GM23338 (cell line): ENCODE results near the gene KLF7. TPM values are rescaled to one million over a fixed set of nuclear protein-coding genes. Genes with fewer than 3 reads are reported as not detected.

ENCODE experiments used
- ATAC-seq: fragments of 200-7000 bp; cut with Tn5 transposase; 3 replicates; pipeline ENCODE4 v1.9.1; 2020
- DNase-seq: peaks from one replicate; pipeline ENCODE4 v3.0.0-alpha.2; 2015; ENCODE audit warnings: low spot score
- H2AFZ ChIP-seq: fragments of 200-600 bp; sonication (generic); 2 replicates; pipeline ENCODE4 v1.8.0; 2016; ENCODE audit warnings: antibody characterized with exemption, mild to moderate bottlenecking, moderate library complexity
- H3F3A ChIP-seq: fragments of 200-600 bp; sonication (generic); replicated peaks from 2 replicates; pipeline ENCODE4 v1.8.0; 2017; ENCODE audit warnings: antibody characterized with exemption, mixed run types, low read depth
- H3K27ac ChIP-seq: fragments of 200-600 bp; sonication (generic); 2 replicates; pipeline ENCODE4 v1.6.1; 2016; ENCODE audit warnings: low read depth
- H3K27me3 ChIP-seq: fragments of 200-600 bp; sonication (generic); 2 replicates; pipeline ENCODE4 v1.8.0; 2016; ENCODE audit warnings: mild to moderate bottlenecking, mixed run types, moderate library complexity; ENCODE audit not compliant: insufficient read depth
- H3K36me3 ChIP-seq: fragments of 200-600 bp; sonication (generic); 2 replicates; pipeline ENCODE4 v1.8.0; 2016; ENCODE audit warnings: mild to moderate bottlenecking; ENCODE audit not compliant: insufficient read depth
- H3K4me1 ChIP-seq: fragments of 200-600 bp; sonication (generic); 2 replicates; pipeline ENCODE4 v1.8.0; 2016; ENCODE audit warnings: mild to moderate bottlenecking, moderate library complexity; ENCODE audit not compliant: insufficient read depth
- H3K4me2 ChIP-seq: fragments of 200-600 bp; sonication (generic); 2 replicates; pipeline ENCODE4 v1.7.1; 2017; ENCODE audit warnings: mixed run types
- H3K4me3 ChIP-seq: fragments of 200-600 bp; sonication (generic); 2 replicates; pipeline ENCODE4 v1.6.1; 2016; ENCODE audit warnings: mixed run types
- H3K79me2 ChIP-seq: fragments of 200-600 bp; sonication (generic); replicated peaks from 2 replicates; pipeline ENCODE4 v1.8.0; 2017; ENCODE audit warnings: mild to moderate bottlenecking; ENCODE audit not compliant: insufficient read depth
- H3K9me2 ChIP-seq: fragments of 200-600 bp; sonication (generic); 2 replicates; pipeline ENCODE4 v1.8.0; 2017; ENCODE audit not compliant: insufficient read depth
- H4K20me1 ChIP-seq: fragments of 200-600 bp; sonication (generic); replicated peaks from 2 replicates; pipeline ENCODE4 v1.8.0; 2017; ENCODE audit warnings: mild to moderate bottlenecking; ENCODE audit not compliant: insufficient read depth
- H3K27ac Mint-ChIP-seq: 2 replicates; pipeline ENCODE4 v1.8.0; 2020; ENCODE audit warnings: inconsistent platforms, mild to moderate bottlenecking, moderate library complexity, mixed read lengths
- H3K27me3 Mint-ChIP-seq: 3 replicates; pipeline ENCODE4 v1.8.0; 2022; ENCODE audit warnings: low read depth, mild to moderate bottlenecking, moderate library complexity, mixed read lengths, inconsistent platforms; ENCODE audit not compliant: insufficient read depth, poor library complexity
- H3K36me3 Mint-ChIP-seq: 3 replicates; pipeline ENCODE4 v1.8.0; 2021; ENCODE audit warnings: low read depth, mild to moderate bottlenecking, inconsistent platforms, moderate library complexity, mixed read lengths
- H3K4me1 Mint-ChIP-seq: 3 replicates; pipeline ENCODE4 v1.8.0; 2020; ENCODE audit warnings: mild to moderate bottlenecking, inconsistent platforms, mixed read lengths
- H3K4me3 Mint-ChIP-seq: 3 replicates; pipeline ENCODE4 v1.8.0; 2021; ENCODE audit warnings: moderate library complexity, mild to moderate bottlenecking, inconsistent platforms, mixed read lengths
- H3K9me3 Mint-ChIP-seq: 3 replicates; pipeline ENCODE4 v1.8.0; 2020; ENCODE audit warnings: moderate library complexity, mild to moderate bottlenecking, inconsistent platforms, mixed read lengths
- CREB1 ChIP-seq: fragments of 250-450 bp; sonication (Bioruptor Pico); IDR thresholded peaks from 2 replicates; pipeline ENCODE4 v1.5.0; 2020; ENCODE audit warnings: low read depth, mild to moderate bottlenecking, moderate library complexity
- CTCF ChIP-seq, 2 experiments: fragments of 200-600 bp in 1 of 2; sonication (generic) in 1 of 2; conservative IDR thresholded peaks; 2 replicates each; pipeline versions ENCODE4 v1.5.1 to v1.6.1; 2016 to 2017; ENCODE audit warnings: antibody characterized with exemption in 2 of 2, low read depth in 2 of 2, mild to moderate bottlenecking in 2 of 2, moderate library complexity in 1 of 2
- EZH2 ChIP-seq: fragments of 200-600 bp; sonication (generic); IDR thresholded peaks from one replicate; pipeline ENCODE4 v1.8.0; 2017; ENCODE audit warnings: antibody characterized with exemption, mild to moderate bottlenecking, low read depth; ENCODE audit not compliant: unreplicated experiment
- EZH2phosphoT487 ChIP-seq: fragments of 200-600 bp; sonication (generic); IDR thresholded peaks from one replicate; pipeline ENCODE4 v1.8.1; 2018; ENCODE audit warnings: antibody characterized with exemption; ENCODE audit not compliant: unreplicated experiment
- JUNB ChIP-seq: IDR thresholded peaks from one replicate; pipeline ENCODE4 v1.6.1; 2016; ENCODE audit warnings: antibody characterized with exemption; ENCODE audit not compliant: unreplicated experiment
- NANOG ChIP-seq: IDR thresholded peaks from 2 replicates; pipeline ENCODE4 v1.6.1; 2016; ENCODE audit warnings: antibody characterized with exemption, borderline replicate concordance
- POLR2AphosphoS5 ChIP-seq: IDR thresholded peaks from 2 replicates; pipeline ENCODE4 v1.6.1; 2016; ENCODE audit warnings: antibody characterized with exemption, low read depth
- ZNF114 ChIP-seq: fragments of 250-450 bp; sonication (Bioruptor Pico); IDR thresholded peaks from 2 replicates; pipeline ENCODE4 v1.5.0; 2020; ENCODE audit warnings: mild to moderate bottlenecking, moderate library complexity
- polyA plus RNA-seq: library from polyadenylated mRNA; unstranded; fragments of >200 nt; fragmentation: Nextera tagmentation; extraction: Ambion mirVana; gene quantifications from 2 replicates; pipeline ENCODE4 v1.2.1, GENCODE V29; 2016
- total RNA-seq: library from RNA; depleted of rRNA; stranded (reverse); fragments of >200 nt; shearing (Covaris generic); gene quantifications from 2 replicates; pipeline ENCODE4 v1.2.3, GENCODE V29; 2014
- TF ChIP-seq, protein P1 (sequence below): IDR thresholded peaks from one replicate; pipeline ENCODE4 v1.6.1; 2018; ENCODE audit warnings: antibody characterized with exemption; ENCODE audit not compliant: unreplicated experiment
- TF ChIP-seq, protein P2 (sequence below): fragments of 250-450 bp; sonication (Bioruptor Pico); IDR thresholded peaks from 2 replicates; pipeline ENCODE4 v1.5.0; 2020; ENCODE audit warnings: mild to moderate bottlenecking, moderate library complexity

The KLF7 gene
- total and polyA plus RNA-seq, 2 experiments from 2014 or later = 5.7 to 15.4 TPM

DNA sequence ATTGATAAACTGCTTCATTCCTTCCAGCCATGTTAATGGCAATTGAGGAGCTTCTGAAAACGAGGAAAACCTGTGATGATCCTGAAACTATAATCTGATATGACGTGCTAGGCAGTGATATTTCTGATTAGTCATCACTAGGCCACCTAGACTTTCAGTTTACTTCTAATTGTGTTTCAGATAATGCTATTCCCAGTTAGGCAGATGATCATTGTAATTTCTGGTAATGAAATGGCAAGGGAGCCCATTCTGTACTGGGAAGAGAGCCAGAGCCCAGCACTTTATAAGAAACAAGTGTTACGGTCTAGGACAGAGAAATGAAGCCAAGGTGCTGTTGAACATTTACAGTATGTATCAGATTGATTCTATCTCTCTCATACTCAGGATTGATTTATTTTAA, 120.2 kb downstream of the KLF7 start:
- no peaks in the 10 kb centered on the region for H3K9me3 Mint-ChIP-seq
- no peaks in the 10 kb centered on the region for H3K36me3 Mint-ChIP-seq
- no peak overlapping the region for H3K4me3 Mint-ChIP-seq
- no peaks in the 10 kb centered on the region for H3K27me3 Mint-ChIP-seq
- Histone ChIP-seq H2AFZ (no peak overlapping the region), H3K4me1 (peaks cover 33% of the 10 kb centered on the region), H3K4me2 (no peak overlapping the region), H3K79me2 (no peaks in the 10 kb centered on the region), H4K20me1 (no peaks in the 10 kb centered on the region), H3K27ac (no peak overlapping the region), H3K9me2 (peaks cover 13% of the 10 kb centered on the region), H3K27me3 (no peaks in the 10 kb centered on the region), H3K36me3 (no peaks in the 10 kb centered on the region), H3K4me3 (no peak overlapping the region), H3F3A (no peaks in the 10 kb centered on the region)
- ATAC-seq (no peak), DNase-seq (no peak)
- peaks cover 42% of the 10 kb centered on the region for H3K4me1 Mint-ChIP-seq
- TF ChIP-seq NANOG (no peak), EZH2phosphoT487 (no peak), ZNF114 (CRISPR knock-in tag) (no peak), JUNB (no peak), POLR2AphosphoS5 (no peak), CREB1 (CRISPR knock-in tag) (no peak), EZH2 (no peak), CTCF (conservative IDR thresholded peaks at IDR 0.05; ENCODE audit: low read depth in 2 of 2) (no peak)
- TF ChIP-seq, protein P1, sequence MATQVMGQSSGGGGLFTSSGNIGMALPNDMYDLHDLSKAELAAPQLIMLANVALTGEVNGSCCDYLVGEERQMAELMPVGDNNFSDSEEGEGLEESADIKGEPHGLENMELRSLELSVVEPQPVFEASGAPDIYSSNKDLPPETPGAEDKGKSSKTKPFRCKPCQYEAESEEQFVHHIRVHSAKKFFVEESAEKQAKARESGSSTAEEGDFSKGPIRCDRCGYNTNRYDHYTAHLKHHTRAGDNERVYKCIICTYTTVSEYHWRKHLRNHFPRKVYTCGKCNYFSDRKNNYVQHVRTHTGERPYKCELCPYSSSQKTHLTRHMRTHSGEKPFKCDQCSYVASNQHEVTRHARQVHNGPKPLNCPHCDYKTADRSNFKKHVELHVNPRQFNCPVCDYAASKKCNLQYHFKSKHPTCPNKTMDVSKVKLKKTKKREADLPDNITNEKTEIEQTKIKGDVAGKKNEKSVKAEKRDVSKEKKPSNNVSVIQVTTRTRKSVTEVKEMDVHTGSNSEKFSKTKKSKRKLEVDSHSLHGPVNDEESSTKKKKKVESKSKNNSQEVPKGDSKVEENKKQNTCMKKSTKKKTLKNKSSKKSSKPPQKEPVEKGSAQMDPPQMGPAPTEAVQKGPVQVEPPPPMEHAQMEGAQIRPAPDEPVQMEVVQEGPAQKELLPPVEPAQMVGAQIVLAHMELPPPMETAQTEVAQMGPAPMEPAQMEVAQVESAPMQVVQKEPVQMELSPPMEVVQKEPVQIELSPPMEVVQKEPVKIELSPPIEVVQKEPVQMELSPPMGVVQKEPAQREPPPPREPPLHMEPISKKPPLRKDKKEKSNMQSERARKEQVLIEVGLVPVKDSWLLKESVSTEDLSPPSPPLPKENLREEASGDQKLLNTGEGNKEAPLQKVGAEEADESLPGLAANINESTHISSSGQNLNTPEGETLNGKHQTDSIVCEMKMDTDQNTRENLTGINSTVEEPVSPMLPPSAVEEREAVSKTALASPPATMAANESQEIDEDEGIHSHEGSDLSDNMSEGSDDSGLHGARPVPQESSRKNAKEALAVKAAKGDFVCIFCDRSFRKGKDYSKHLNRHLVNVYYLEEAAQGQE = no peak
- TF ChIP-seq, protein P2, sequence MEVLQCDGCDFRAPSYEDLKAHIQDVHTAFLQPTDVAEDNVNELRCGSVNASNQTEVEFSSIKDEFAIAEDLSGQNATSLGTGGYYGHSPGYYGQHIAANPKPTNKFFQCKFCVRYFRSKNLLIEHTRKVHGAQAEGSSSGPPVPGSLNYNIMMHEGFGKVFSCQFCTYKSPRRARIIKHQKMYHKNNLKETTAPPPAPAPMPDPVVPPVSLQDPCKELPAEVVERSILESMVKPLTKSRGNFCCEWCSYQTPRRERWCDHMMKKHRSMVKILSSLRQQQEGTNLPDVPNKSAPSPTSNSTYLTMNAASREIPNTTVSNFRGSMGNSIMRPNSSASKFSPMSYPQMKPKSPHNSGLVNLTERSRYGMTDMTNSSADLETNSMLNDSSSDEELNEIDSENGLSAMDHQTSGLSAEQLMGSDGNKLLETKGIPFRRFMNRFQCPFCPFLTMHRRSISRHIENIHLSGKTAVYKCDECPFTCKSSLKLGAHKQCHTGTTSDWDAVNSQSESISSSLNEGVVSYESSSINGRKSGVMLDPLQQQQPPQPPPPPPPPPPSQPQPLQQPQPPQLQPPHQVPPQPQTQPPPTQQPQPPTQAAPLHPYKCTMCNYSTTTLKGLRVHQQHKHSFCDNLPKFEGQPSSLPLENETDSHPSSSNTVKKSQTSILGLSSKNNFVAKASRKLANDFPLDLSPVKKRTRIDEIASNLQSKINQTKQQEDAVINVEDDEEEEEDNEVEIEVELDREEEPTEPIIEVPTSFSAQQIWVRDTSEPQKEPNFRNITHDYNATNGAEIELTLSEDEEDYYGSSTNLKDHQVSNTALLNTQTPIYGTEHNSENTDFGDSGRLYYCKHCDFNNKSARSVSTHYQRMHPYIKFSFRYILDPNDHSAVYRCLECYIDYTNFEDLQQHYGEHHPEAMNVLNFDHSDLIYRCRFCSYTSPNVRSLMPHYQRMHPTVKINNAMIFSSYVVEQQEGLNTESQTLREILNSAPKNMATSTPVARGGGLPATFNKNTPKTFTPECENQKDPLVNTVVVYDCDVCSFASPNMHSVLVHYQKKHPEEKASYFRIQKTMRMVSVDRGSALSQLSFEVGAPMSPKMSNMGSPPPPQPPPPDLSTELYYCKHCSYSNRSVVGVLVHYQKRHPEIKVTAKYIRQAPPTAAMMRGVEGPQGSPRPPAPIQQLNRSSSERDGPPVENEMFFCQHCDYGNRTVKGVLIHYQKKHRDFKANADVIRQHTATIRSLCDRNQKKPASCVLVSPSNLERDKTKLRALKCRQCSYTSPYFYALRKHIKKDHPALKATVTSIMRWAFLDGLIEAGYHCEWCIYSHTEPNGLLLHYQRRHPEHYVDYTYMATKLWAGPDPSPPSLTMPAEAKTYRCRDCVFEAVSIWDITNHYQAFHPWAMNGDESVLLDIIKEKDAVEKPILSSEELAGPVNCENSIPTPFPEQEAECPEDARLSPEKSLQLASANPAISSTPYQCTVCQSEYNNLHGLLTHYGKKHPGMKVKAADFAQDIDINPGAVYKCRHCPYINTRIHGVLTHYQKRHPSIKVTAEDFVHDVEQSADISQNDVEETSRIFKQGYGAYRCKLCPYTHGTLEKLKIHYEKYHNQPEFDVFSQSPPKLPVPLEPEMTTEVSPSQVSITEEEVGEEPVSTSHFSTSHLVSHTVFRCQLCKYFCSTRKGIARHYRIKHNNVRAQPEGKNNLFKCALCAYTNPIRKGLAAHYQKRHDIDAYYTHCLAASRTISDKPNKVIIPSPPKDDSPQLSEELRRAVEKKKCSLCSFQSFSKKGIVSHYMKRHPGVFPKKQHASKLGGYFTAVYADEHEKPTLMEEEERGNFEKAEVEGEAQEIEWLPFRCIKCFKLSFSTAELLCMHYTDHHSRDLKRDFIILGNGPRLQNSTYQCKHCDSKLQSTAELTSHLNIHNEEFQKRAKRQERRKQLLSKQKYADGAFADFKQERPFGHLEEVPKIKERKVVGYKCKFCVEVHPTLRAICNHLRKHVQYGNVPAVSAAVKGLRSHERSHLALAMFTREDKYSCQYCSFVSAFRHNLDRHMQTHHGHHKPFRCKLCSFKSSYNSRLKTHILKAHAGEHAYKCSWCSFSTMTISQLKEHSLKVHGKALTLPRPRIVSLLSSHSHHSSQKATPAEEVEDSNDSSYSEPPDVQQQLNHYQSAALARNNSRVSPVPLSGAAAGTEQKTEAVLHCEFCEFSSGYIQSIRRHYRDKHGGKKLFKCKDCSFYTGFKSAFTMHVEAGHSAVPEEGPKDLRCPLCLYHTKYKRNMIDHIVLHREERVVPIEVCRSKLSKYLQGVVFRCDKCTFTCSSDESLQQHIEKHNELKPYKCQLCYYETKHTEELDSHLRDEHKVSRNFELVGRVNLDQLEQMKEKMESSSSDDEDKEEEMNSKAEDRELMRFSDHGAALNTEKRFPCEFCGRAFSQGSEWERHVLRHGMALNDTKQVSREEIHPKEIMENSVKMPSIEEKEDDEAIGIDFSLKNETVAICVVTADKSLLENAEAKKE = no peak
- H3K27ac Mint-ChIP-seq = no peak overlapping the region
